PC-9 (cell line): Measurements from ENCODE around the gene KCNK5. TPM values are rescaled to one million over a fixed set of nuclear protein-coding genes. Genes with fewer than 3 reads are reported as not detected.

Source experiments
- BruUV-seq: library from RNA; stranded (reverse); fragments of 400-500 nt; replicated peaks from 2 replicates; lab custom pipeline; 2021; lab: Mats Ljungman, UMichigan
- CTCF ChIA-PET: fragments of 300-600 bp; sonication (Branson Sonifier 250); formaldehyde crosslinking; loops from one replicate; lab custom pipeline; 2022; ENCODE audit warnings: antibody characterized with exemption; lab: Charles Lee
- POLR2A ChIA-PET: fragments of 300-600 bp; sonication (Branson Sonifier 250); formaldehyde crosslinking; loops from one replicate; lab custom pipeline; 2022; ENCODE audit warnings: antibody characterized with exemption; ENCODE audit not compliant: unreplicated experiment; lab: Charles Lee
- DNase-seq, 2 experiments: peaks; one replicate each; pipeline versions ENCODE4 v3.0.0 to v3.0.0-alpha.2; 2015 to 2022; ENCODE audit warnings: mixed read lengths in 1 of 2
- H2AFZ ChIP-seq: fragments of 200-600 bp; sonication (generic); 2 replicates; pipeline ENCODE4 v1.8.1; 2017; ENCODE audit warnings: antibody characterized with exemption
- H3F3A ChIP-seq: fragments of 200-600 bp; sonication (generic); 2 replicates; pipeline ENCODE4 v1.8.1; 2017; ENCODE audit warnings: antibody characterized with exemption, mild to moderate bottlenecking, low read depth; ENCODE audit not compliant: insufficient read depth
- H3K27ac ChIP-seq: fragments of 200-600 bp; sonication (generic); 2 replicates; pipeline ENCODE4 v1.6.1; 2016; ENCODE audit warnings: mixed run types
- H3K27me3 ChIP-seq: fragments of 200-600 bp; sonication (generic); 2 replicates; pipeline ENCODE4 v1.6.1; 2016; ENCODE audit warnings: low read depth, mixed run types; ENCODE audit not compliant: insufficient read depth
- H3K36me3 ChIP-seq: fragments of 200-600 bp; sonication (generic); 2 replicates; pipeline ENCODE4 v1.6.1; 2016; ENCODE audit warnings: low read depth, mixed run types
- H3K4me1 ChIP-seq: fragments of 200-600 bp; sonication (generic); replicated peaks from 2 replicates; pipeline ENCODE4 v1.6.1; 2016; ENCODE audit warnings: mixed run types; ENCODE audit not compliant: insufficient read depth
- H3K4me2 ChIP-seq: fragments of 200-600 bp; sonication (generic); 2 replicates; pipeline ENCODE4 v1.6.1; 2017; ENCODE audit warnings: mixed run types
- H3K4me3 ChIP-seq: fragments of 200-600 bp; sonication (generic); 2 replicates; pipeline ENCODE4 v1.6.1; 2016; ENCODE audit warnings: mixed run types
- H3K79me2 ChIP-seq: fragments of 200-600 bp; sonication (generic); 2 replicates; pipeline ENCODE4 v1.6.1; 2017; ENCODE audit warnings: low read depth, mixed run types
- H3K9me2 ChIP-seq: fragments of 200-600 bp; sonication (generic); 2 replicates; pipeline ENCODE4 v1.8.1; 2017; ENCODE audit warnings: mild to moderate bottlenecking; ENCODE audit not compliant: insufficient read depth
- H3K9me3 ChIP-seq: fragments of 200-600 bp; sonication (generic); 2 replicates; pipeline ENCODE4 v1.8.1; 2016; ENCODE audit warnings: low read depth; ENCODE audit not compliant: insufficient read depth
- H4K20me1 ChIP-seq: fragments of 200-600 bp; sonication (generic); 2 replicates; pipeline ENCODE4 v1.8.1; 2017; ENCODE audit not compliant: insufficient read depth
- CTCF ChIP-seq: fragments of 200-600 bp; sonication (generic); conservative IDR thresholded peaks from 2 replicates; pipeline ENCODE4 v1.6.1; 2017; ENCODE audit warnings: mixed run types, antibody characterized with exemption, mild to moderate bottlenecking, moderate library complexity
- EZH2 ChIP-seq: fragments of 200-600 bp; sonication (generic); IDR thresholded peaks from 2 replicates; pipeline ENCODE4 v1.8.0; 2017; ENCODE audit warnings: antibody characterized with exemption, low read depth
- intact Hi-C: fragments of 100-400 bp; cut with micrococcal nuclease; formaldehyde crosslinking; loops from one replicate; pipeline ENCODE4 v1.10.0; 2022; ENCODE audit not compliant: unreplicated experiment
- total RNA-seq: library from RNA; stranded (reverse); gene quantifications from 2 replicates; pipeline ENCODE4 v1.2.3, GENCODE V29; 2021

The KCNK5 gene
- total RNA-seq, 1 experiment from 2014 or later = 11.9 TPM

GRCh38 chr6:39143238-39143930 is 85.9 kb downstream of the KCNK5 start:
- intact Hi-C loops = no loop called here
- no peaks in the 10 kb centered on the region for H3K79me2 ChIP-seq
- H3K36me3 ChIP-seq = no peaks in the 10 kb centered on the region
- H3K27me3 ChIP-seq = peaks cover 78% of the 10 kb centered on the region
- TF ChIP-seq CTCF = no peak
- TF ChIP-seq EZH2 = no peak
- no peak overlapping the region for H2AFZ ChIP-seq
- H3K9me3 ChIP-seq = no peaks in the 10 kb centered on the region
- no peaks in the 10 kb centered on the region for H3K4me1 ChIP-seq
- CTCF ChIA-PET = no interaction called here
- no peaks in the 10 kb centered on the region for H4K20me1 ChIP-seq
- no peak overlapping the region for H3K4me2 ChIP-seq
- no peak for DNase-seq
- BruUV-seq = no TSS peak
- no peak overlapping the region for H3K4me3 ChIP-seq
- no peaks in the 10 kb centered on the region for H3K9me2 ChIP-seq
- POLR2A ChIA-PET = no interaction called here
- H3F3A ChIP-seq = no peaks in the 10 kb centered on the region
- no peak overlapping the region for H3K27ac ChIP-seq

GRCh38 chr6:39140556-39141167 is 88.6 kb downstream of the KCNK5 start:
- Histone ChIP-seq H3F3A (no peaks in the 10 kb centered on the region), H3K36me3 (no peaks in the 10 kb centered on the region), H4K20me1 (no peaks in the 10 kb centered on the region), H2AFZ (no peak overlapping the region), H3K4me1 (no peaks in the 10 kb centered on the region), H3K9me3 (no peaks in the 10 kb centered on the region), H3K4me3 (no peak overlapping the region), H3K27me3 (peaks cover 58% of the 10 kb centered on the region), H3K4me2 (no peak overlapping the region), H3K9me2 (no peaks in the 10 kb centered on the region), H3K79me2 (no peaks in the 10 kb centered on the region), H3K27ac (no peak overlapping the region)
- ChIA-PET POLR2A (no interaction called here), CTCF (no interaction called here)
- TF ChIP-seq CTCF = no peak
- no peak for TF ChIP-seq EZH2
- intact Hi-C loops = no loop called here
- no peak for DNase-seq
- BruUV-seq = no TSS peak

Other genes with a start within 250 kb of the KCNK5 start
- gene GLP1R, start 180.7 kb downstream of the KCNK5 start, total RNA-seq = not detected in 2 replicates
- 12.2 and 12.6 TPM in 2 replicates for gene SAYSD1, start 114.3 kb downstream of the KCNK5 start, total RNA-seq
- gene KCNK17, start 84.9 kb upstream of the KCNK5 start, total RNA-seq = not detected in 2 replicates
- not detected in 2 replicates for gene KCNK16, start 93.2 kb upstream of the KCNK5 start, total RNA-seq